Measurements from ENCODE around the gene IL1RAPL1.
A peak's percentile ranks its signal among the peaks of the same experiment; 100 is the strongest.

Gene IL1RAPL1

GRCh38 chrX:29653721-29654120 is 1066.5 kb downstream of the IL1RAPL1 start:
- no peak for DNase-seq (ENCODE audit: low spot score)

GRCh38 chrX:29659911-29660310 is 1072.7 kb downstream of the IL1RAPL1 start:
- no peak for DNase-seq (ENCODE audit: low spot score)

- DNase-seq (ENCODE audit: low spot score): no peak
These were observed 1074.0 kb downstream of the IL1RAPL1 start for GRCh38 chrX:29661290-29661689.

DNA sequence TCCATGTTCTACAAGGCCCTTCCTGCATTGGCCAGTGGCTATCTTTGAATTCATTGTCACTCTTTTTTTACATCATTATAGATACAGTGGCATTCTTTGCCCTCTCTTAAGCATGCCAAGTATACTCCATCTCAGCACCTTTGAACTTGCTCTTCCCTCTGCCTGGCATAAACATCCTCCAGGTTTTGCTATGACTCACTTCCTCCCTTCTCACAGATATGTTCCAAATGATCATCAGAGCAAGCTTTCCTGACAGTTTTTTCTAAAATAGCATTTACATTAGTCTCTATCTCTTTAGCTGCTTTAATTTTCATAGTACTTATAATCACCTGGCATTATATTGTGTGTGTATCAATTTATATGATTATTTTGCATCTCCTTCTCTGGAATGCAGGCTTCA is 1074.9 kb downstream of the IL1RAPL1 start:
- DNase-seq (ENCODE audit: low spot score): peak; percentile 11

GRCh38 chrX:29662759-29663503 is 1075.7 kb downstream of the IL1RAPL1 start:
- peak; percentile 68 for DNase-seq (ENCODE audit: low spot score)

- no peak for DNase-seq (ENCODE audit: low spot score)
These were observed 1078.3 kb downstream of the IL1RAPL1 start for GRCh38 chrX:29665532-29665931.

- DNase-seq (ENCODE audit: low spot score): no peak
These were observed 1079.1 kb downstream of the IL1RAPL1 start for GRCh38 chrX:29666366-29666765.

DNA sequence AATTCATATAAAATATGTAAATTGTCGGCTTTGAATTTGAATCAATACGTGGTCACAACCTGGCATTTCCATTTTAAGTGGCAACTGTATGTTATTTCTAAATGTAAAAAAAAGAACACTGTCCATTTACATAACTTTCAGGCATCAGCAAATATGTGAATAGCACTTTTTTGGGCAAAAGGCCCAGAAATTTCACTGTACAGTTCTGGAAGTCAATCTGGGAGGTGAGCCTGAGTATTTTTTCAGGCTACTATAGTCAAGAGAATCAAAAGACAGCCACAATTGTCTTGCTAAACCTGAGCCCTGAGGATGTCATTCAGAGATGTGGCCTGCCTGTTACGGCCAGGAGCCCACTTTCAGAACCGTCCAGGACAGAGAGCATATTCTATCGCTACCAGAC is 1084.2 kb downstream of the IL1RAPL1 start:
- no peak for DNase-seq (ENCODE audit: low spot score)

DNA sequence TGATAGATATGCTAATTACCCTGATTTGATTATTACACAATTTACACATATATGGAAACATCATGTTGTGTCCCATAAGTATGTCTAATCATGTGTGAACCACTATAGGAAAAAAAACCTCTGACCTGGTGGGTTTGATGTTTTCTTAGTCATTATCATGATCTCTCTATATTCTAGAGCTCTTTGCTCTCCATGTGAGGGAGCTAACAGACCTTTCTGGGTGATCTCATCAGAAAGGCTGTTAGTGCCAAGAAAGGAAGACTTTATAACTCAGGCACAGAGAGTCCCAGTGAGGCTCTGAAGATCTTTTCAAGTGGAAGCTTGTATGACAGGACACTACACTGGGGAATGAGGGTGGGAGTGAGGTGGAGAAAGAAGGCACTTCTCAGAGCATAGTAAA is 1100.4 kb downstream of the IL1RAPL1 start:
- DNase-seq (ENCODE audit: low spot score): peak; percentile 43

- no peak for DNase-seq (ENCODE audit: low spot score)
These were observed 1102.8 kb downstream of the IL1RAPL1 start for GRCh38 chrX:29690061-29690460.

DNA sequence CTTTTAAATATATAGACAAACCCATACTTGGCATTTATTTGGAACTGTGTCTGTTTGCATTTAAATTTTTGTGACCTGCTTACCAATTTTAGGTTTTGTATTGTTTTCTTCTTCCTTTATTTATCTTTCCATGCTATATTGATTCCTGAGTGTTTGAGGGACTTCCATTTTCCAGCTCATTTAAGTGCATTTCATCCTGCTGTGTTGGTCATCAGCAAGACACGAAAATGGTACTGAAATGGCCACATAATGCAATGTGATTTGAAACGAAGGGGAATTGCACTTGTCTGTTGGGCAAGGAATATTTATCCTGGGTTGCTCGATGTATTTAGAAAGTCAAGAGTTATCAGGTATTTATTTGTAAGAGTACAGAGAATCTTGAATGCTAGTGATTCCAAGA is 1103.8 kb downstream of the IL1RAPL1 start:
- no peak for DNase-seq (ENCODE audit: low spot score)

GRCh38 chrX:29693912-29694311 is 1106.7 kb downstream of the IL1RAPL1 start:
- DNase-seq (ENCODE audit: low spot score): no peak

DNA sequence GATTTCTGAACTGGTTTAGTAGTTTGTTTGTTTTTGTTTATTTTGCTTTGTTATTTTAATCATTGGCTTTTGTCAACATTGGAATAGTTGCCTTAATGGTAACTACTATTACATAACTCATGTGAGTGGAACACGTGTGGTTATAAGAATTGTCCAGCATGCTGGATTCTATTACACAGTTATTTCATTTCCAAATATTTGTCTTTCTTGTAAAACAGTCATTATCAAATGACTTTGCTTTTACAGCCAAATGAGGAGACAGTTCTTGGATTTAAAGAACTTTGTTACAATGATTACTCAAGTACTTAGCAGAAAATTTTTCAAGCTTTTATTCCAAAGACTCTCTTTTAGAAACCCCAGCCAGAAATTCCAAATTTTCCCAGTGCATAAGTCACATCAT is 1112.0 kb downstream of the IL1RAPL1 start:
- DNase-seq (ENCODE audit: low spot score): no peak

GRCh38 chrX:29707088-29707487 is 1119.8 kb downstream of the IL1RAPL1 start:
- no peak for DNase-seq (ENCODE audit: low spot score)

- DNase-seq (ENCODE audit: low spot score): no peak
These were observed 1133.9 kb downstream of the IL1RAPL1 start for GRCh38 chrX:29721152-29721551.

DNA sequence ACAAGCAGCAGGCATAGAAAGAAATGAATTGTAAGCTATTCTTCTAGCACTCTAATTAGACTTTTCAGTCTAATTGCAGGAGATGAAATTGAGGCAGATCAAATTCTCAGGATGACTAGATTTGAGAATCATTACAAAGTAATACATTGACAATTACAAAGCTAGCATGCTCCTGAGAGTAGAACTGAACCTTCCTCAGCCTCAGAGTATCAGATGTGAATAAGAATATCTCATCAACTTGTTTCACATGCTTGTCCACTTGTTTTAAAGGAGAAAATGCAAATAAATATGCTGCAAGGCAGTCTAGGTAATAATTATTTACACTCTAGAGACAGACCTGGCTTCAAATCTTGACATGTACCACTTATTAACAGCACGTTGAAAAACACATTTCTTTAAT is 1137.1 kb downstream of the IL1RAPL1 start:
- DNase-seq (ENCODE audit: low spot score): no peak

DNA sequence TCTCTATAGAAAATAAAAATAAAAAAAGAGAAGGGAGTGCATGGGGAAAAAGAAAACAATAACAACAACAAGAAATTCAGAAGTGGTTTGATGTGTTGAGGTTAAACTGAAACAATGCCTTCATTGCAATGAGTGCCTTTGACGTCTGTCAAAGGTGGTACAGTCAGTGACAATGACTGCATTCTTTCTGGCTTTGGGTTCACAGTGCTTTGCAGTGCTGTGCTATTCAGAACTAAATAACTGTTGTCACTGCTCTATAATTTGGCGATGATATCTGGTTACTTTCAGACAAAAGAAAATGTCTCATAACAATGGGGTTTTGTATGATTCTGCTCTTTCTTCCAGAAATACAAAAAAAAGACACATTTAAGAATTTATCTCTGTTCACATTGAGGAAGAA is 1139.6 kb downstream of the IL1RAPL1 start:
- no peak for DNase-seq (ENCODE audit: low spot score)

DNA sequence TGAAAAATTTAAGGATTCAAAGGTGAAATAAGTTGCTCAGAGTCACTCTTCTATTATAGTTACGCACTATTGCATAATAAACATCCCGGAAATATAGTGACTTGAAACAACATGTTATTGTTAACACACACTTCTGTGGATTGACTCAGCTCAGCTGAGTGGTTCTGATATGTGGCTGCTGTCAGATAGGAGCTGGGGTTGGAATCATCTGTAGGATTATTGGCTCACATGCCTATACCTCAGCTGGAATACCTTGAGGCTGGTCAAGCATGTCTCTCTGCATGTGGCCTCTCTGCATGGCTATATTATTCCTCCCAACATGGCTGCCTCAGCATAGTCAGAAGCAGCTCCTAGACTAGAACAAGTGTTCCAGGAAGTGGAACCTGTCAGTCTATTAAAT is 1141.4 kb downstream of the IL1RAPL1 start:
- peak; percentile 11 for DNase-seq (ENCODE audit: low spot score)

DNA sequence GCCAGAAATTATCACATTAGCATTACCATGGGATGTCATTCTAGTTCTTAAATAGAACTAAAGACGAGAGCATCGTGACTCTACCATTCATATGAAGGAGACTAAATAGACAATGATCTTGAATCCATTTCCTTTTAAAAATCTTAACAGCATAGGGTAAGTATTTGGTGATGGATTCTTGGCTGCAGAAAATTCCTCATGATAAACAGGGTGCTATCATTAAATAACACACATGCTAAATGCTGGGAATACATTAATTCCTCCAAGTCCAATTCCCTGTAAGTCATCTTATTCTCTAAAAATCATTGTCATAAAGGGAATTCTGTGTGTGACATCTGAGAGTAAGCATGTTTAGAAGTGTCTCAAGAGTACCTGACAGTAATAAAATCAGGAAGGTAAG is 1157.7 kb downstream of the IL1RAPL1 start:
- DNase-seq (ENCODE audit: low spot score): no peak

DNA sequence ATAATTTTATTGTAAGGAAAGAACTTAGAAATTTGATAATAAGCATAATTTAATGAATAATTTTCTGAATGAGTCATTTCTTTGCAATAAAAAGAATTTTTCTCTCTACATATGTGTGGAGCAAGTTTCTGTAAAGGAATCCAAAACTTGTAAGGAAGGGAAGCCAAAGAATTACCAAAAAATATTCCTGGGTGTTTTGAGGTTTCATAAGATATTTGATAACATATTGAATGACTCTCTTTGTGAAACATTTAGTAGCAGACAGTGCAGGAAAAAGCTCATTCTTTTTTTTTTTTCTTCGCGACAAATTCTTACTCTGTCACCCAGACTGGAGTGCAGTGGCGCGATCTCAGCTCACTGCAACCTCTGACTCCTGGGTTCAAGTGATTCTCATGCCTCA is 1159.1 kb downstream of the IL1RAPL1 start:
- peak; percentile 9 for DNase-seq (ENCODE audit: low spot score)

DNA sequence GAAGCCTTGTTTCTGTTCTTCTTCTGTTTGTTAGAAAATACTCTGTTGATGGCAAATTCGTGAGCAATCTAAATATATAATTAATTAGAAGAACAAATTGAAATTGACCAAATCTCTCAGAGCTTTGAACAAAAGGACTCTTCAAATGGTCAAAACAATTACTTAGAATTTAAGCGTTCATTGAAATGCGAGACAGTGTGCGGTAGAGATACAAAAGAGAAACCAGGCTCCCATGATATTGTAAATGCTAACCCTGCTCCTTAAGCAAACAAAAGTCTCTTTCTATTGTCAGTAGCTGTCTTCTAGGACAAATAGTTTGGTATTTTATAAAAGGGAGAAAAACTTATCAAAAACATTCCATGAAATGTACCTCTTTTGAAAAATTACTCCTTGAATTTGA is 1174.8 kb downstream of the IL1RAPL1 start:
- no peak for DNase-seq (ENCODE audit: low spot score)

DNA sequence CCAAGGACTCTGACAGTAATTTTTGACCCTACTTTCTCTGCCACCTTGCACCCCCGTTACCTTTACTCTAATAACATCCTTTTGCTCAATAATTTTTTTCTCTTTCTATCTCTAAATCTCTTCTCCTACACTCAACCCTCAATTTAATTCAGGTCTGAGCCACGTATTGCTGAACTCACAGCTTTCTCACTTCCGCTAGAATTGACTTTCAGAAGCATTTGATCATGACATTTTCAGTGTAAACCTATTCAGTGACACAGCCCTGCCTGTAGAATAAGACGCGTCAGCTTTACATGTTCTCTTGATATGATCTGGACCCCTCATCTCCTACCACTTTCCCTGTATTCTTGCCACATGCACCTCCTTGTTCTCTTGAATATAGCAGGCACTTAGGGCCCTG is 1188.6 kb downstream of the IL1RAPL1 start:
- no peak for DNase-seq (ENCODE audit: low spot score)

GRCh38 chrX:29787656-29788055 is 1200.4 kb downstream of the IL1RAPL1 start:
- DNase-seq (ENCODE audit: low spot score): no peak

DNA sequence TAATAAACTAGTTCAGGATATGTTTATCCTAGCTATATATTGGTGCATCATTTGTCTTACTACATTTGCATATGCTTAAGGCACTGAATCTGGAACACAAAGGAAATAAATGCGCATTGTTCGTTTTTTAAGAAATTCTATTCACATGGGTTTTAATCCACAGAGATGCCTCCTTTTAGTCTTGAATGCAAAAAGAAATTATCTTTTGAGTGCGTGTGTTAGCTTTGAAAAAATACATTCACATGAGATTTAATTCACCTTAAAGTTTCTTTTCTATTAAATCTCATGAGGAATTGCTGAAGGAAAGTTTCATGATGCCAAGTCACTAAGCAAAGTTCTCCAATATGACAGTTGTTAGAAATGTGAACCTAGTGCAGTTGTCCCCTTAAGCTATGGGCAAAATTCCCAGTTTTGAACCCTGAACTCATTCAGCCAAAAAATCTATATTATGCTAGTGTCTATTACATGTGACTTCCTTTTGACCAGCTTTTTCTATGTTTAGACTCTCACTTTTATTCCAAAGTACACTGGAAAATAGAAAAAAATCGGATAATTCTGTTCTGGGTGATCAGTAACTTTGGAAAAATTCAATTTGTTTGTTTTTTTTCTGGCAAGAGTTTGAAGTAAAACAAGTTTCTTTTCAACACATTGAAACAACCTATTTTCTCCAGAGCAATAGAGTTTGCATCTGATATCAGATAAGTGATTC is 1201.9 kb downstream of the IL1RAPL1 start:
- no peak for DNase-seq (ENCODE audit: low spot score)

Data from AG08396 (cell line).